ENCODE data around the gene KCNN1.

KCNN1 gene

GRCh38 chr19:18041054-18041453, 74.1 kb downstream of the KCNN1 start (continued):
- TF ChIP-seq, protein P1, sequence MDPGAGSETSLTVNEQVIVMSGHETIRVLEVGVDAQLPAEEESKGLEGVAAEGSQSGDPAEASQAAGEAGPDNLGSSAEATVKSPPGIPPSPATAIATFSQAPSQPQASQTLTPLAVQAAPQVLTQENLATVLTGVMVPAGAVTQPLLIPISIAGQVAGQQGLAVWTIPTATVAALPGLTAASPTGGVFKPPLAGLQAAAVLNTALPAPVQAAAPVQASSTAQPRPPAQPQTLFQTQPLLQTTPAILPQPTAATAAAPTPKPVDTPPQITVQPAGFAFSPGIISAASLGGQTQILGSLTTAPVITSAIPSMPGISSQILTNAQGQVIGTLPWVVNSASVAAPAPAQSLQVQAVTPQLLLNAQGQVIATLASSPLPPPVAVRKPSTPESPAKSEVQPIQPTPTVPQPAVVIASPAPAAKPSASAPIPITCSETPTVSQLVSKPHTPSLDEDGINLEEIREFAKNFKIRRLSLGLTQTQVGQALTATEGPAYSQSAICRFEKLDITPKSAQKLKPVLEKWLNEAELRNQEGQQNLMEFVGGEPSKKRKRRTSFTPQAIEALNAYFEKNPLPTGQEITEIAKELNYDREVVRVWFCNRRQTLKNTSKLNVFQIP (CRISPR knock-in tag; IDR thresholded peaks at IDR 0.05; ENCODE audit: borderline replicate concordance, low read depth): no peak
- TF ChIP-seq ZC3H10 (CRISPR knock-in tag; IDR thresholded peaks at IDR 0.05) (no peak), GLIS3 (CRISPR knock-in tag; IDR thresholded peaks at IDR 0.05) (no peak), ISL1 (CRISPR knock-in tag; IDR thresholded peaks at IDR 0.05) (no peak)

DNA sequence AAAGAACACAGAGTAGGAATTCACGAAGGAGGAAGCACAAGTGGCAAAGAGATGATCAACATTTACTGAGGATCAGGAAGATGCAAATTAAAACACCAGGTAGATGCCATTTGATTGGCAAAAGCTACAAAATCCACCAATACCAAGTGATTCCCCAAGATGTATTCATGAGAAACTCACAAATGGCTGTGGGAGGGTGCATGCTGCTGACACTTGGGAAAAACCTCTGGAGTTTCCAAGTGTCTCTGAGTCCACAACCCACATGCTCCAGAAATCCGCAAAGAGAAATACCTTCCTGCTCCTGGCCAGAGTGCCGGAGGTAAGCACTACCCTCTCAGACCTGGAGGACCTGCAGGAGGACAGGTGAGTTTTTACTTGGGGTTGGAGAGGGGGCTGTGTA, 76.8 kb downstream of the KCNN1 start:
- TF ChIP-seq ZC3H10 (CRISPR knock-in tag; IDR thresholded peaks at IDR 0.05): no peak
- no peak for TF ChIP-seq SNAI2 (CRISPR knock-in tag; IDR thresholded peaks at IDR 0.05)
- no peak for TF ChIP-seq TCF4 (CRISPR knock-in tag; IDR thresholded peaks at IDR 0.05; ENCODE audit: borderline replicate concordance)
- no peak for TF ChIP-seq ESRRG (CRISPR knock-in tag; IDR thresholded peaks at IDR 0.05)
- no peak for TF ChIP-seq CSDC2 (CRISPR knock-in tag; IDR thresholded peaks at IDR 0.05)
- TF ChIP-seq CSRNP3 (CRISPR knock-in tag; IDR thresholded peaks at IDR 0.05): no peak
- no peak for TF ChIP-seq RARB (CRISPR knock-in tag; IDR thresholded peaks at IDR 0.05)
- TF ChIP-seq ZFP3 (CRISPR knock-in tag; IDR thresholded peaks at IDR 0.05): no peak
- no peak for TF ChIP-seq GLIS3 (CRISPR knock-in tag; IDR thresholded peaks at IDR 0.05)
- no peak for TF ChIP-seq OSR1 (CRISPR knock-in tag; IDR thresholded peaks at IDR 0.05)
- no peak for TF ChIP-seq PPARA (CRISPR knock-in tag; IDR thresholded peaks at IDR 0.05; ENCODE audit: borderline replicate concordance)
- TF ChIP-seq ISL1 (CRISPR knock-in tag; IDR thresholded peaks at IDR 0.05): no peak

GRCh38 chr19:18044825-18045304, 78.0 kb downstream of the KCNN1 start:
- peak; percentile 55 for ATAC-seq
- TF ChIP-seq CSRNP3 (CRISPR knock-in tag; IDR thresholded peaks at IDR 0.05) (no peak), OSR1 (CRISPR knock-in tag; IDR thresholded peaks at IDR 0.05) (no peak), ZNF70 (CRISPR knock-in tag; IDR thresholded peaks at IDR 0.05) (no peak), ZNF565 (CRISPR knock-in tag; conservative IDR thresholded peaks at IDR 0.05; ENCODE audit: low read depth) (no peak), BACH2 (CRISPR knock-in tag; IDR thresholded peaks at IDR 0.05; ENCODE audit: borderline replicate concordance) (no peak), GLIS3 (CRISPR knock-in tag; IDR thresholded peaks at IDR 0.05) (no peak), TCF4 (CRISPR knock-in tag; IDR thresholded peaks at IDR 0.05; ENCODE audit: borderline replicate concordance) (no peak), TOX (CRISPR knock-in tag; IDR thresholded peaks at IDR 0.05; ENCODE audit: borderline replicate concordance) (no peak), CSDC2 (CRISPR knock-in tag; IDR thresholded peaks at IDR 0.05) (no peak), ZFP30 (CRISPR knock-in tag; IDR thresholded peaks at IDR 0.05) (no peak), ZNF8 (CRISPR knock-in tag; IDR thresholded peaks at IDR 0.05) (no peak), PPARA (CRISPR knock-in tag; IDR thresholded peaks at IDR 0.05; ENCODE audit: borderline replicate concordance) (no peak), ARNTL (CRISPR knock-in tag; IDR thresholded peaks at IDR 0.05; ENCODE audit: borderline replicate concordance, low read depth) (no peak), RARB (CRISPR knock-in tag; IDR thresholded peaks at IDR 0.05) (no peak), ZFP3 (CRISPR knock-in tag; IDR thresholded peaks at IDR 0.05) (no peak), ESRRG (CRISPR knock-in tag; IDR thresholded peaks at IDR 0.05) (no peak)
- TF ChIP-seq, protein P2, sequence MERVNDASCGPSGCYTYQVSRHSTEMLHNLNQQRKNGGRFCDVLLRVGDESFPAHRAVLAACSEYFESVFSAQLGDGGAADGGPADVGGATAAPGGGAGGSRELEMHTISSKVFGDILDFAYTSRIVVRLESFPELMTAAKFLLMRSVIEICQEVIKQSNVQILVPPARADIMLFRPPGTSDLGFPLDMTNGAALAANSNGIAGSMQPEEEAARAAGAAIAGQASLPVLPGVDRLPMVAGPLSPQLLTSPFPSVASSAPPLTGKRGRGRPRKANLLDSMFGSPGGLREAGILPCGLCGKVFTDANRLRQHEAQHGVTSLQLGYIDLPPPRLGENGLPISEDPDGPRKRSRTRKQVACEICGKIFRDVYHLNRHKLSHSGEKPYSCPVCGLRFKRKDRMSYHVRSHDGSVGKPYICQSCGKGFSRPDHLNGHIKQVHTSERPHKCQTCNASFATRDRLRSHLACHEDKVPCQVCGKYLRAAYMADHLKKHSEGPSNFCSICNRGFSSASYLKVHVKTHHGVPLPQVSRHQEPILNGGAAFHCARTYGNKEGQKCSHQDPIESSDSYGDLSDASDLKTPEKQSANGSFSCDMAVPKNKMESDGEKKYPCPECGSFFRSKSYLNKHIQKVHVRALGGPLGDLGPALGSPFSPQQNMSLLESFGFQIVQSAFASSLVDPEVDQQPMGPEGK (CRISPR knock-in tag; IDR thresholded peaks at IDR 0.05; ENCODE audit: borderline replicate concordance): no peak
- TF ChIP-seq, protein P1 (CRISPR knock-in tag; IDR thresholded peaks at IDR 0.05; ENCODE audit: borderline replicate concordance, low read depth): no peak

More for the DNA sequence above, 76.8 kb downstream of the KCNN1 start:
- ATAC-seq: no peak

All from SK-N-SH treated with all-trans-retinoic acid at 6 μM for 48 hours (cell line).